GM12891 (cell line): ENCODE data around the gene FARP1.

ENCODE experiments used
- DNase-seq: peaks from one replicate; pipeline ENCODE4 v3.0.0; 2011; ENCODE audit warnings: low spot score; ENCODE audit not compliant: insufficient read length
- FAIRE-seq: peaks from 2 replicates; lab custom pipeline; 2011; peaks lifted over from hg19 to GRCh38; lab: Jason Lieb, UNC
- PAX5 ChIP-seq: IDR thresholded peaks from 2 replicates; pipeline ENCODE4 v1.6.1; 2011; ENCODE audit warnings: low read length, moderate library complexity, mild to moderate bottlenecking; ENCODE audit not compliant: insufficient read depth, severe bottlenecking
- POLR2A ChIP-seq: IDR thresholded peaks from 2 replicates; pipeline ENCODE4 v1.6.1; 2011; ENCODE audit warnings: low read depth, low read length, control low read depth
- POLR2AphosphoS5 ChIP-seq: IDR thresholded peaks from 2 replicates; pipeline ENCODE4 v1.6.1; 2011; ENCODE audit warnings: low read depth, low read length, control low read depth
- POU2F2 ChIP-seq: IDR thresholded peaks from 2 replicates; pipeline ENCODE4 v1.6.1; 2011; ENCODE audit warnings: low read depth, mild to moderate bottlenecking, control low read depth, low read length, moderate library complexity
- SPI1 ChIP-seq: IDR thresholded peaks from 2 replicates; pipeline ENCODE4 v1.6.1; 2011; ENCODE audit warnings: low read depth, low read length, control low read depth
- TAF1 ChIP-seq: IDR thresholded peaks from 2 replicates; pipeline ENCODE4 v1.6.1; 2011; ENCODE audit warnings: low read depth, low read length, control low read depth

Gene FARP1

DNA sequence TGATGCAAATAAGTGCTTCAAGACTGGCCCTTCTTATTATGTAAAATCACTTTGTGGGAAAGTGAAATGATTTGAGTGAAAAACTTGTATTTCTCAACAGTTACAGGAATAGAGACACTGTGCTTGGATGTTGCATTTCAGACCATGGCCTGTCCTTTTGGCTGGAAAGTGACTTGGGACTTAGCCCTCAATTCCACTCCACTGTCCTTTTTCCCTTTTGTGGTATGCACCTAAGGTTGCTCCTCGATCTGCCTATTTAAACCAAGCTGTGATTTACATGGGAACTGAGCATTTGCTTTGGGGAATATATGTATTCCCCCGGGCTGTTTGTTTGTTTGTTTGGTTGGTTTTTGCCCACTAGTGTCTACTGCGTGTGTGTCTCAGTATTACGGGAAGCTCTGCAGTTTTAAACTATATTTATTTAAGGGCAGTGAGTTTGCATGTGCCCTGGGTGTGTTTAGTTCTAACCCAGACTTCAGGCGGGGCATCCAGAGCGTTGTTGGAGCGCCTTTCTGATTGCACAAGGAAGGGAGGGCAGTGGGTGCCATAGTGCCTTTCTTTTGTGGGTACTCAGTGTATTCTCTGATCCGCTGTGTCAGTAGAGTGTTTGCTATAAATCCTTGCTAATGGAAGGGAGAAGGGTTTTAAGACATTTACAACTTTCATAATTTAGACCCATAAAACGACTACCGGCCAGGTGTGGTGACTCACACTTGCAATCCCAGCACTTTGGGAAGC is 52.3 kb downstream of the FARP1 start:
- no peak for DNase-seq
- FAIRE-seq = no peak
- TF ChIP-seq PAX5 (no peak), SPI1 (no peak), POLR2AphosphoS5 (no peak), POU2F2 (no peak), TAF1 (no peak), POLR2A (no peak)

- TF ChIP-seq TAF1 (no peak), POLR2A (no peak), SPI1 (no peak), POLR2AphosphoS5 (no peak), PAX5 (no peak), POU2F2 (no peak)
- DNase-seq = no peak
- FAIRE-seq = no peak
Measured at GRCh38 chr13:98198683-98199082, 55.8 kb downstream of the FARP1 start.

DNA sequence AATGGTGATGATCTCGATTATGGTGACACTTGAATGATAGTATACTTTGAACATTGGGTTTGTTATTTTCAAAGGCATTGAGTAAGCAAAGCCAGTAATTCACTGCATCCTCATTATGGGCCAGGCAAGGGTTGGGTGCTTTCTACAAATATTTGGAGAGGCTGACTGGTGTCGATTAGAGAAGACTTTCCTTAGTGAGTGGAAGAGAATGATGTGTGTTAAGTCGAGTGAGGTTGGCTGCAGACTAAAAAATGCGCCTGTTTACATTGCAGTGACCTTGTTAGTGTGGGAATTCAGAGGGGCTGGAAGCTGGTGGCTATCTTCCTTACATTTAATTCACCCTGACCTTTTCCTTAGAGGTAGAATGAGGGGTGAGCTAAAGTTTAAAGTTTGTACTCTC is 56.6 kb downstream of the FARP1 start:
- TF ChIP-seq POLR2AphosphoS5 = no peak
- no peak for TF ChIP-seq TAF1
- no peak for TF ChIP-seq SPI1
- no peak for TF ChIP-seq POU2F2
- TF ChIP-seq POLR2A = no peak
- no peak for FAIRE-seq
- no peak for DNase-seq

GRCh38 chr13:98200211-98200878 is 57.5 kb downstream of the FARP1 start:
- FAIRE-seq (no peak), DNase-seq (no peak)
- TF ChIP-seq POLR2A = no peak
- no peak for TF ChIP-seq SPI1
- no peak for TF ChIP-seq PAX5
- TF ChIP-seq POU2F2 = no peak
- TF ChIP-seq POLR2AphosphoS5 = no peak
- TF ChIP-seq TAF1 = no peak

- TF ChIP-seq PAX5 (no peak), POLR2AphosphoS5 (no peak), POLR2A (no peak), TAF1 (no peak), SPI1 (no peak), POU2F2 (no peak)
- FAIRE-seq (no peak), DNase-seq (no peak)
Measured at GRCh38 chr13:98201189-98201588, 58.3 kb downstream of the FARP1 start.

GRCh38 chr13:98201984-98202383 is 59.1 kb downstream of the FARP1 start:
- no peak for TF ChIP-seq TAF1
- no peak for TF ChIP-seq POLR2AphosphoS5
- no peak for TF ChIP-seq SPI1
- no peak for TF ChIP-seq PAX5
- no peak for TF ChIP-seq POU2F2
- no peak for TF ChIP-seq POLR2A
- DNase-seq (no peak), FAIRE-seq (no peak)

- DNase-seq (no peak), FAIRE-seq (no peak)
- TF ChIP-seq POLR2A (no peak), POU2F2 (no peak), SPI1 (no peak), PAX5 (no peak), POLR2AphosphoS5 (no peak), TAF1 (no peak)
Measured at GRCh38 chr13:98203646-98204326, 60.9 kb downstream of the FARP1 start.

DNA sequence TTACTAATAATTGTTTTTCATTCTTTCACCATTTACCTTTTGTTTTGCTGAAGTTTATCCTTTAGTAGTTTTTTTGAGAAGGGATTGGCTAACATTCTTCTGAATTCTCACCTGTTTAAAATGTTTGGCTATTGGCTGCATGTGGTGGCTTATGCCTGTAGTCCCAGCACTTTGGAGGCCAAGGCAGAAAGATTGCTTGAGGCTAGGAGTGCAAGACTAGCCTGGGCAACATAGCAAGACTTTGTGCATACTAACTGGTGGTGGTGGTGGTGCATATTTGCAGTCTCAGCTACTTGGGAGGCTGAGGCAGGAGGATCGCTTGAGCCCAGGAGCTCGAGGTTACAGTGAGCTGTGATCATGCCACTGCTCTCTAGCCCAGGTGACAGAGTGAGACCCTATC is 61.7 kb downstream of the FARP1 start:
- FAIRE-seq = no peak
- TF ChIP-seq POU2F2 = no peak
- TF ChIP-seq POLR2A = no peak
- TF ChIP-seq SPI1 = no peak
- TF ChIP-seq TAF1 = no peak
- TF ChIP-seq POLR2AphosphoS5 = no peak
- no peak for TF ChIP-seq PAX5
- DNase-seq = no peak

DNA sequence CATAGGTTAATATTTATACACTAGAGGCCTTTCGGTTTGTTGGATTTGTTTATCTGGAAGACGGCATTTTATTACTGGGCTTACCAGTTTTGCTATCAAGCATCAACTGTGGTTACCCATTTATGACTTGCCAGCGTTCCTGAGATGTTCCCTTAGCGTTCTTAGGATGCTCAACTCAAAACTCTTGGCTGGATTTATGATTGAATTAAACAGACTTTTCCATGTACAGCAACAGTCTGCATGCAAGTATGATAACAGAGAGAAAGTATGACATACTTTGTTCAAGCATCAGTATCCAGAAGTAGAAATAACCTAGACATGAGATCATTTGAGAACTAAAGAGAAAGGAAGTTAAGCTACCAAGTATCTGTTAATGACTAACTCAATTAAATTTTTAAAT is 64.1 kb downstream of the FARP1 start:
- TF ChIP-seq SPI1 (no peak), TAF1 (no peak), POLR2A (no peak)
- DNase-seq = no peak
- FAIRE-seq = no peak
